Natural killer cell treated with Interleukin-12 subunit alpha and Interleukin-12 subunit beta and Interleukin-15 and Interleukin-18, amount 100 ng/mL, for 72 hours (primary cell): ENCODE results near the gene RXRA. TPM values are rescaled to one million over a fixed set of nuclear protein-coding genes. Genes with fewer than 3 reads are reported as not detected.

Source experiments
- ATAC-seq, 2 donors: fragments of 150-1000 bp; cut with Tn5 transposase in 1 of 2; sonication (Bioruptor Pico), chemical (Tn5 transposase) in 1 of 2; 2 replicates each; pipeline ENCODE4 v1.10.0; 2021
- DNase-seq: peaks from one replicate; pipeline ENCODE4 v3.0.0; 2022; ENCODE audit warnings: low spot score
- H3K27ac Mint-ChIP-seq, 2 donors: 1 replicate in 1 of 2; 2 replicates in 1 of 2; pipeline ENCODE4 v1.8.0; 2022; ENCODE audit warnings: mixed read lengths in 2 of 2, mild to moderate bottlenecking in 1 of 2, moderate library complexity in 1 of 2
- H3K27me3 Mint-ChIP-seq, 2 donors: 1 replicate in 1 of 2; 2 replicates in 1 of 2; pipeline ENCODE4 v1.8.0; 2022; ENCODE audit warnings: mixed read lengths in 2 of 2
- H3K36me3 Mint-ChIP-seq: one replicate; pipeline ENCODE4 v1.8.0; 2022; ENCODE audit warnings: mixed read lengths
- H3K4me1 Mint-ChIP-seq, 2 donors: 1 replicate in 1 of 2; 2 replicates in 1 of 2; pipeline ENCODE4 v1.8.0; 2022; ENCODE audit warnings: low read depth in 2 of 2, mixed read lengths in 2 of 2, mild to moderate bottlenecking in 1 of 2
- H3K4me3 Mint-ChIP-seq: one replicate; pipeline ENCODE4 v1.8.0; 2022; ENCODE audit warnings: mixed read lengths
- H3K9me3 Mint-ChIP-seq: 2 replicates; pipeline ENCODE4 v1.8.0; 2022; ENCODE audit warnings: mixed read lengths
- total RNA-seq, 2 donors: library from RNA; stranded (reverse); gene quantifications; one replicate each; pipeline ENCODE4 v1.2.3, GENCODE V29; 2022

The RXRA gene
- total RNA-seq, 2 donors from 2014 or later = 3.8 to 4.9 TPM

DNA sequence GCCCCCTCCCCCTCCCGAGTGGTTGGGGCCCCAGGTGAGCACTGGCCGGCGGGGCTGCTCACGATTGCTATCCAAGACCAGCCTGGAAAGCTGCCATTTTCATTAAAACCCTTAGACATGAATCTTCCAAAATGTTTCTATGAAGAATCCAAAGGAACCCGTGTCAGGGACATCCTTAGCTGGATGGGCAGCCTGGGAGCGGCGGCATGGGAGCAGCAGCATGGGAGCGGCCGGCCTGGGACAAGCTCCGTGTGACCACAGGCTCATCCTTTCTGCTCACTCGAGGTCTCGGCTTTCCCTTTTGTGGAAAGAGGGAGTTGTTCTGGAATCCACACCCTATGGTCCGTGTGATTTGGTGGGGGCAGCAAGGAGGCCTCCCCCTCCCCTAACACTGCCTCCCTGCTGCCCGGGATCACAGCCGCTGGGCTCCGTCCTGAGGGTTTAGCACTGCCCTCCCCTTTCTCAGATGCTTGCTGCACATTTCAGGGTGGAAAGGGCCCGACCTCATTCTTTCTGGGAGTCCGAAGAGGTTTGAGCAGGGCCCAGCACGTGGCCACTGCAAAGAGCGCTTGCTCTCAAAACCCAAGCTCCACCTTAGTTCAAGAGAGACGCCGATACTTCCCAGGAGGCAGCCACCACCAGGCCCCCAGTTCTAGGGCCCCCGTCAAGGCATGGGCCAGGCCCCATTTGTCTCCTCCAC lies 127.7 kb downstream of the RXRA start:
- Mint-ChIP-seq H3K9me3 (no peaks in the 10 kb centered on the region), H3K27me3 (no peaks in the 10 kb centered on the region), H3K27ac (no peak overlapping the region), H3K36me3 (no peaks in the 10 kb centered on the region), H3K4me3 (no peak overlapping the region), H3K4me1 (peaks cover 7 to 8% of the 10 kb centered on the region in 2 donors)
- ATAC-seq (no peak), DNase-seq (no peak)

DNA sequence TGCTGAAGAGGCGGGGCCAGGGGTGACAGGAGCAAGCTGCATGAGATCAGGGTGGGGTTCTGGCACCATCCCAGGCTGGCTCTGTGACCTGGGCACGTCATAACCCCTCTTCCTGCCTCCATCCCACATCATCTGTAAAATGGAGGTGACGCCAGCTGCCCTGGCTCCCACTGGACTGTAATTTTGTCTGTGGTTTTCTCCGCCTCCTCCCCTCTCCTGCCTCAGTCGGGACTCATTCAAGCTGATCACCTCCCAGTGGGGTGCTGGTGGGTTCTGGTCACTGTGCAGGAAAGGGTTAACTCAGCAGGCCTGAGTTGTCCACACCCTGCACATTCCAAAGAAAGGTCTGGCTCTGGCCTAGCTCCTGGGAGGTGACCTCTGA lies 128.2 kb downstream of the RXRA start:
- no peak for DNase-seq
- peaks cover 7 to 8% of the 10 kb centered on the region in 2 donors for H3K4me1 Mint-ChIP-seq
- no peaks in the 10 kb centered on the region for H3K9me3 Mint-ChIP-seq
- H3K27me3 Mint-ChIP-seq = no peaks in the 10 kb centered on the region
- no peaks in the 10 kb centered on the region for H3K36me3 Mint-ChIP-seq
- ATAC-seq = no peak
- no peak overlapping the region for H3K4me3 Mint-ChIP-seq
- no peak overlapping the region for H3K27ac Mint-ChIP-seq

DNA sequence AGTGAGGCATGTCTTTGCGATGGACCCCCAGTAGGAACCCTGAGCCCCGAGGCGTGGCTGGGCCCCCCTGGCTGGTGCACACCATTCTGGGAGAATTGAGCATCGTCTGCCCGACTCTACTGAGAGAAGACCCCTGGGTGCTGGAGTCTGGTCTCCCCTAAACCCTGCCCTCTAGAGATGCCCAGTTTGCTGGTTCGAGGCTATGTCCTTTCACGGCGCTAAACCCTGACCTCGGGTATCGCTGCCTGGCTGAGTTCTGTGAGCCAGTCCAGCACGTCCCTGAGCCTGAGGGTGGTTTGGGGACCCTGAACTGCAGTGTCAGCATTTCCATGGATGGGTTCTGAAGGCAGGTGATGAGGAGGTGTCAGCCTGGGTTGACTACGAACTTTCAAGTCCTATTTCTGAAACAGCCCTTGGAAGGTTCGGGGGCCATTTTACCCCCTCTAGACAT lies 128.8 kb downstream of the RXRA start:
- no peak overlapping the region for H3K27ac Mint-ChIP-seq

DNA sequence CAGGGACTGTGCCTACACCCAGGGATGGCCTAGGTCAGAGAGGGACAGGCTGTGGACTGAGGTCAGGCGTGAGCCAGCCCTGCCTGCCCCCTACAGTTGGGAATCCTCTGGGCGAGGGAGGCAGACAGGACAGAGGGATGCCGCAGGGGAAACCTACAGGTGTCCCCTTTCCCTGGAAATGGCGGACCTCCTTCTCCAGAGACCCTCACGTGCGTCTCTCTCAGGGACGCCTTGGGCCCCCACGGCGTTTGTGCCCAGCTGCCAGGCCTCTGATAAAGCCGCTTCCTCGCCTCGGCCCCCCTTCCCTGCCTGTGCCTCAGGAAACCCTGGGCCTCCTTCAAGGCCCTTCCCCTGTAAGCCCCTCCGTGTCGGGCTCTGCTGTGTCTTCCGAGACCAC lies 129.3 kb downstream of the RXRA start:
- H3K27ac Mint-ChIP-seq = peak overlapping the region; percentile 71 to 90
- H3K4me1 Mint-ChIP-seq = peaks cover 7 to 8% of the 10 kb centered on the region in 2 donors
- ATAC-seq = peak in 1 of 2 donors; percentile 2
- peak overlapping the region; percentile 75 for H3K4me3 Mint-ChIP-seq
- H3K27me3 Mint-ChIP-seq = no peaks in the 10 kb centered on the region
- no peaks in the 10 kb centered on the region for H3K9me3 Mint-ChIP-seq
- H3K36me3 Mint-ChIP-seq = no peaks in the 10 kb centered on the region
- no peak for DNase-seq

More for the DNA sequence above, 128.8 kb downstream of the RXRA start:
- Mint-ChIP-seq H3K27me3 (no peaks in the 10 kb centered on the region), H3K4me3 (no peak overlapping the region), H3K9me3 (no peaks in the 10 kb centered on the region), H3K36me3 (no peaks in the 10 kb centered on the region), H3K4me1 (peaks cover 7 to 8% of the 10 kb centered on the region in 2 donors)
- DNase-seq = no peak
- ATAC-seq = no peak

DNA sequence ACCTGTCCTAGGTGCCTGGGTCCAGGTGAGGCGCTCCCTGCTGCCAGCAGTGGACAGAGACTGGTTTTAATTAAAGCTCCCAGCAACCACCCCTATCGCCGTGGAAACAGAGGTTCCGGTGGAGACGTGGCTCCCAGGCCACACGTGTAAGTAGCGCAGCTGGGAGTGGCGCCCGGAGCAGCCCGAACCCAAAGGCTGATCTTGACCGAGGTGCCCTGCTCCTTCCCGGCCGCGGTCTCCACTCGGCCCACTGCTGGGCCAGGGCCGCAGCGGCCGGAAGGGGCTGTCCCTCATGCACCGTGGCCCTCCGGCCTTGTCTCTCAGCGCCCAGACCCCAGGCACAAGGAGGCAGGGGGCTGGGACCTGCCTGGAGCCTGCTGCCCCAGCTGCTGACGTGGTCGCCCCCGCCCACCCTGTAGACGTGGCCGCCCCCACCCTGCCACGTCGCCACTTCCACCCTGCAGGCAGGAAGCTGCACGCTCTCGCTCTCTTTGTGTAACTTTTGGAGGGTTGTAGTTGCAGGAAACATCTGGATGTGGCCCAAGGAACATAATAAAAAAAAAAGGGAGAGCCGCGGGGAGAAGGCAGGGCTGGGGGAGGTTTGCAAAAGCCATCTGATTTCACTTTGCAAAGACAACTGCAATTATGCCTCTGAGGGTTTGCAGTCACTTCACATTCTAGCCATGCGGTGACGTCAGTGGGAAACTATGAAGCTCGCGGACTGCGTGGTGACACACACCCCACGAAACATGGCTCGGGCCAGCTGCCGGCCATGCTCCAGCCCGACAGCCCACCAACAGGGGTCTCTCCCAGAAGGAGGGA lies 129.9 kb downstream of the RXRA start:
- DNase-seq (peak; percentile 83), ATAC-seq (peak; percentile 85 to 90)
- Mint-ChIP-seq H3K27ac (peak overlapping the region; percentile 71 to 90), H3K4me1 (peaks cover 7 to 8% of the 10 kb centered on the region in 2 donors), H3K9me3 (no peaks in the 10 kb centered on the region), H3K4me3 (peak overlapping the region; percentile 75), H3K36me3 (no peaks in the 10 kb centered on the region), H3K27me3 (no peaks in the 10 kb centered on the region)

DNA sequence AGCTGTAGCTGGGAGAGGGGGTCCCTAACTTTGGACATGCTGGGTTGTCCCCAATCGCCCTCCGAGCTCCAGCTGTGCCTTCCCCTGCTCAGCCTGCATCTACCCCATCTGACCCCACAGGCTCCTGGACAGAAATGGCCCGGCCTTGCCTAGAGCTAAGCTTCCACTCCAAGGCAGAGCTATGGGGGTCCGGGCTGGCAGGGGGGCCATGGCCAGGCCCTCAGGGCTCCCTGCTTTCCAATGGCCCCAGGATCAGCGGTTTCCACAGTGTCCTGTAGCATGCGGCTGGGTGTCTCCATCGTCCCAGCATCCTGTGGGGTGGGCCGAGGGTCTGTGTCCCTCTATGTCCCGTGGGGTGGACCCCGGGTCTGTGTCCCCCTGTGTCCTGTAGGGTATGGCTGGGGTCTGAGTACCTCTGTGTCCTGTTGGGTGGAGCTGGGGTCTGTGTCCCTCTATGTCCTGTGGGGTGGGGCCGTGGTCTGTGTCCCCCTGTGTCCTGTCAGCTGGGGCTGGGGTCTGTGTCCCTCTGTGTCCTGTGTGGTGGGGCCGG lies 130.6 kb downstream of the RXRA start:
- Mint-ChIP-seq H3K4me3 (peak overlapping the region; percentile 75), H3K27ac (peak overlapping the region; percentile 71 to 90), H3K36me3 (no peaks in the 10 kb centered on the region), H3K9me3 (no peaks in the 10 kb centered on the region), H3K27me3 (no peaks in the 10 kb centered on the region), H3K4me1 (peaks cover 7 to 8% of the 10 kb centered on the region in 2 donors)
- DNase-seq = no peak
- no peak for ATAC-seq

DNA sequence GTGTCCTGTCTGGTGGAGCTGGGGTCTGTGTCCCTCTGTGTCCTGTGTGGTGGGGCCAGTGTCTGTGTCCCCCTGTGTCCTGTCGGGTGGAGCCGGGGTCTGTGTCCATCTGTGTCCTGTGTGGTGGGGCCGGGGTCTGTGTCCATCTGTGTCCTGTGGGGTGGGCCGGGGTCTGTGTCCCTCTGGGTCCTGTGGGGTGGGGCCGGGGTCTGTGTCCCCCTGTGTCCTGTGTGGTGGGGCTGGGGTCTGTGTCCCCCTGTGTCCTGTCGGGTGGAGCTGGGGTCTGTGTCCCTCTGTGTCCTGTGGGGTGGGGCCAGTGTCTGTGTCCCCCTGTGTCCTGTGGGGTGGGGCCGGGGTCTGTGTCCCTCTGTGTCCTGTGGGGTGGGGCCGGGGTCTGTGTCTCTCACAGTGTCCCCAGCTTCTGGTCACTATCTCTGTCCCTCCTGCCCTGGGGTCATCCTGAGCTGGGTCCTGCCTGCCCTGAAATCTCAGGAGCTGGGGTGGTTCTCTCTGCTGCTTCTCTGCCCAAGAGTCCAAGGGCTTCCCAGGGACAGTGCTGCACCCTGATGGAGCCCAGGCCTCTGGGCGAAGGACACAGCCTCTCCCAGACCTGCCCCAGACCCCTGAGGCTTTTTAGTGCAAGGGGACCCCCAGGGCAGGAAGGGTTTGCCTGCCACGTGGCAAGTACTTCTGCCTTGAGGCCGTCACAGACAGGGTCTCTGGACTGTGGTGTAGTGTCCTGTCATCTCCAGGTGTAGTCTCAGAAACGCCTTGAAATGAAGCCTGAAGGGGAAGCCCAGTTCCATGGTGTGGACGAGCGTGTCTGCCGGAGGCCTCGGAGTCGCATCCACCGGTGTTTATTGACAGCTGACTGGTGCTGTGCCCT lies 131.3 kb downstream of the RXRA start:
- H3K4me1 Mint-ChIP-seq = peaks cover 7 to 8% of the 10 kb centered on the region in 2 donors
- no peak overlapping the region for H3K4me3 Mint-ChIP-seq
- H3K27me3 Mint-ChIP-seq = no peaks in the 10 kb centered on the region
- no peaks in the 10 kb centered on the region for H3K9me3 Mint-ChIP-seq
- no peak for DNase-seq
- peak overlapping the region in 1 of 2 donors; percentile 90 for H3K27ac Mint-ChIP-seq
- H3K36me3 Mint-ChIP-seq = no peaks in the 10 kb centered on the region
- no peak for ATAC-seq

DNA sequence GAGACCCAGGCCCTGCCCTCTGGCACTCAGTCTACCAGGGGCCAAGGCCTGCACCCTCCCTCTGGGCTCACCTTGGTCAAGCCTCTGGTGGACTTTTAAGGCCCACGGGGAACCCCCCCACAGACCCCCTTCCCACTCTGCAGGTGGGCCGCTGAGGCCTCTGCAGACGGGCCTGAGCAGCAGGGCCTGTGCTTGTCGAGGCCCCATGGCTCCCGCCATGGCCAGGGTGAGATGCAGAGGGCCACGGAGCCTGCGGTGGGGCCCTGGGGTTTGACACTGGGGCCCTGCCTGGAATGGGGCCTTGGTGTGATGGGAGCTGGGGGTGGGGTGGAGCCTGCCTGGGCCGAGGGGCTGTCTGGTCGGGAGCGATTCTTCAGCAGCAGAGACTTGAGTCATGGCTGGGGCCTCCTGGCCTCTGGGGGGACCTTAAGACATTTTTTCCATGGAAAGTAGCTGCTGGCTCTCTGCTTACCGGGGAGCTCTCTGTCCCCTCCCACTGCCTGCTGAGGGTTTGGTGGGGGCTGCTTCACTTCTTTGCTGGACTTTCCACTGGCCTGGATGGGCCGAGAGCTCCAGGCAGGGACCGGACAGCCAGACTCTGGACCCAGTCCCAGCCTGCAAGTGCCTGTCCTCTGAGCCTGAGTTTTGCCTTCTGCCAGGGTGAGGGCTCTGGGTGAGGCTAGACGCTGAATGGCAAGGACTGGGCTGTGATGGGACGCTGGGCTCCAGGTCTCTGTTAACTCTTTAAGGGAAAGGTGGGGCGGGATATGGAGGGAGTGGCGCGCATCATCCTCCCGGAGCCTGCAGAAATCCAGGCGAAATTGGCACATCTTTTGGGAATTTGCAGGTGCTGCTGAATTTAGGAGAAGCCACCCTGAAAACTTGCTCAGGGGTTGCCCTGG lies 132.2 kb downstream of the RXRA start:
- Mint-ChIP-seq H3K27me3 (no peaks in the 10 kb centered on the region), H3K4me1 (peaks cover 7 to 8% of the 10 kb centered on the region in 2 donors), H3K4me3 (no peak overlapping the region), H3K9me3 (no peaks in the 10 kb centered on the region), H3K36me3 (no peaks in the 10 kb centered on the region), H3K27ac (no peak overlapping the region)
- no peak for DNase-seq
- no peak for ATAC-seq

DNA sequence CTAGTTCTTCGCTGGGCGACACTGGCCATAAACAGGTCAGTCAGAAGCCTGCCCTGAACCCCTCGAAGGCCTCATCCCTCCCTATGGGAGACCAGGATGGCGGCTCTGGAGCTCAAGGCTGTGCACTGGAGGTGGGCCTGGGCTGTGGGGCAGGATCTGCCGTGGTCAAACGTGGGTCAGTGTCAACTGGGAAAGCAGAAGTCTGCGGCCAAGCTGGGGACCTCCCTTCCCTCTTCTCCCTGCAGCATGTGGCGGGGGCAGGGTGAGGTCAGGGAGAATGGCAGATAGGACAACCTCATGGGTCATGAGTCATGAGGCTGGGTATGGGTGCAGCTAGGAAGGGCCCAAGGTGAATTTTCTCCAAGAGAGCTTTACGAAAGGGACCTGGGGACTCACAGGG lies 132.9 kb downstream of the RXRA start:
- DNase-seq (no peak), ATAC-seq (no peak)
- Mint-ChIP-seq H3K36me3 (no peaks in the 10 kb centered on the region), H3K9me3 (no peaks in the 10 kb centered on the region), H3K27ac (no peak overlapping the region), H3K4me1 (peaks cover 7 to 8% of the 10 kb centered on the region in 2 donors), H3K27me3 (no peaks in the 10 kb centered on the region), H3K4me3 (no peak overlapping the region)

DNA sequence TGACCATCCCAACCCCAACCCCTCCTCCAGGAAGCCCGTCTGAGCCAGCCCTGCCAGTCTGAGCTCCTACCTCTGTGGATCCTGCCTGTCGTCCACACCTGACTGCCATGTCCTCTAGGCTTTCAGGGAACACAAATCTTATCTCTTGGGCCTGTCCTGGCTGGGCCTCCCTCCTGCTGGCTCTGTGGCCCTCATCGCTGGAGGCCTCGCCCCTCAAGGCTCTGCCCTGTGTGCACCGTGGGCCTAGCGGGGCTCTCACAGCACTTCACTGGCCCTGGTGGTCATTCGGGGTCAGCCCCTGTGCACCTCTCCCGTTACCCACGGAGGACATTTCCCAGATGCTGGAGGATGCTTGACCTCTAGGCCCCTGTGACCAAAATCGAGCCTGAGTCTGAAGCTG lies 133.3 kb downstream of the RXRA start:
- Mint-ChIP-seq H3K9me3 (no peaks in the 10 kb centered on the region), H3K4me3 (no peak overlapping the region), H3K36me3 (no peaks in the 10 kb centered on the region), H3K27ac (no peak overlapping the region), H3K27me3 (no peaks in the 10 kb centered on the region), H3K4me1 (peaks cover 7 to 8% of the 10 kb centered on the region in 2 donors)
- no peak for DNase-seq
- ATAC-seq = no peak

DNA sequence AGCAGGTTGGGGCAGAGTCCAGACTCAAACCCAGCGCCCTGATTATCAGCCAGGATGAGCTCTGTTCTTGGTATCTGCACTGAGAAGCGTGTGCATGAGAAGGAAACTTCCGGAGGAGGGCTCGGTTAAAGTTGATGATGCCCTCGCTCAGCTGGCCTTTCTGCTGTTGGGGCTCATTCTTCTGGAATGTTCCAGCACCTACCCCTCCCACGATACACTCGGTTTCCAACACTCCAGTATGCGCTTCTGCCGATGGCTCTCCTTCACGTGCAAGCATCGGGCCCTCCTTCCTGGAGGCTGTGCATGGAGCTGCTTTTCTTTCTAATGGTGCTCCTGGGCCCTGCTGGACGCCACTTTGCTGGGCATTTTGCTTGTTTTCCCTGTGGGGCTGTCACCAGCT lies 134.0 kb downstream of the RXRA start:
- DNase-seq = no peak
- H3K36me3 Mint-ChIP-seq = no peaks in the 10 kb centered on the region
- no peaks in the 10 kb centered on the region for H3K27me3 Mint-ChIP-seq
- H3K27ac Mint-ChIP-seq = no peak overlapping the region
- ATAC-seq = no peak
- H3K4me1 Mint-ChIP-seq = peaks cover 7 to 8% of the 10 kb centered on the region in 2 donors
- no peak overlapping the region for H3K4me3 Mint-ChIP-seq
- no peaks in the 10 kb centered on the region for H3K9me3 Mint-ChIP-seq

DNA sequence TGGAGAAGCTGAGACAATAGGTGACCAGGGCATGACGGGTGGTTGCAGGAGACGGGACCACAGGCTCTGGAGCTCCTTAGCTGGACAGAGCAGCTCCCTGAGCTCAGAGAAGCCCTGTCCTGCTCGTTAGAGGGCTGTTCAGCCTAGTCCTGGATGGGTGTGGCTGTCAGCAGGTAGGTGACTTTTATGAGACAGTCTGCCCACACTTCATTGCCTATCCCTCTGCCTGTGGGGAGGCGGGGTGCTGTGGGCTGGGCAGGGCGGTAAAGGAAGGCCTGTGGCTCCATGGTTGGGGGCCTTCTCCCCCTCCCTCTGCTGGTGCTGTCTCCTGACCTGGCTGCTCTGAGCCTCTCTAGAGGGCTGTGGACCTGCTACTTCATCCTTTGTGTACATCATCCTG lies 134.6 kb downstream of the RXRA start:
- Mint-ChIP-seq H3K4me1 (peaks cover 6 to 7% of the 10 kb centered on the region in 2 donors), H3K9me3 (no peaks in the 10 kb centered on the region), H3K27me3 (no peaks in the 10 kb centered on the region), H3K36me3 (no peaks in the 10 kb centered on the region), H3K27ac (no peak overlapping the region), H3K4me3 (no peak overlapping the region)
- ATAC-seq (no peak), DNase-seq (no peak)
